Measurements from ENCODE around the gene ANKH.

GRCh38 chr5:14821100-14821845 is 50.3 kb downstream of the ANKH start:
- TF ChIP-seq EZH2 (IDR thresholded peaks at IDR 0.05; ENCODE audit: borderline replicate concordance, low read depth, low read length, poor library complexity, severe bottlenecking) (no peak), CTCF (conservative IDR thresholded peaks at IDR 0.05; ENCODE audit: low read depth, low read length) (no peak)
